T47D (cell line): Measurements from ENCODE around the gene G6PC3.
A peak's percentile ranks its signal among the peaks of the same experiment; 100 is the strongest.

Experiments
- DNase-seq, 2 experiments: peaks; one replicate each; pipeline versions ENCODE4 v3.0.0 to v3.0.0-alpha.2; 2011 to 2012; ENCODE audit warnings: low read depth in 1 of 2, low spot score in 1 of 2
- JUND ChIP-seq: IDR thresholded peaks from 2 replicates; pipeline ENCODE4 v1.6.1; 2012; ENCODE audit warnings: low read depth
- in situ Hi-C: cut with HindIII; loops from 2 replicates; pipeline ENCODE4 v1.10.0; 2016; ENCODE audit warnings: low sequenced_read_pairs, low pct_unique_long_range_greater_than_20kb

Gene G6PC3

GRCh38 chr17:44065668-44066203 lies 4.8 kb upstream of the G6PC3 start:
- in situ Hi-C loops, result no loop called here
- DNase-seq, result no peak
- no peak for TF ChIP-seq JUND

- TF ChIP-seq JUND, result no peak
- peak; percentile 92 to 96 for DNase-seq
- in situ Hi-C loops, result no loop called here
Measured at GRCh38 chr17:44066204-44066930, 4.2 kb upstream of the G6PC3 start, which contains the start of gene LSM12. Gene LSM12, minus strand, starts transcription at chr17:44066671. Its CDS starts 84 bp downstream, at chr17:44066587.

- no peak for TF ChIP-seq JUND
- in situ Hi-C loops, result no loop called here
- DNase-seq, result no peak
Measured at GRCh38 chr17:44067545-44067940, 3.0 kb upstream of the G6PC3 start.

GRCh38 chr17:44069974-44070454 lies 521 bp upstream of the G6PC3 start:
- DNase-seq, result peak in 1 of 2 experiments; percentile 85
- in situ Hi-C loops, result no loop called here

GRCh38 chr17:44071198-44071520 lies 624 bp downstream of the G6PC3 start:
- DNase-seq, result no peak
- TF ChIP-seq JUND, result no peak
- in situ Hi-C loops, result no loop called here

More at GRCh38 chr17:44069974-44070454, 521 bp upstream of the G6PC3 start:
- TF ChIP-seq JUND, result no peak

DNA sequence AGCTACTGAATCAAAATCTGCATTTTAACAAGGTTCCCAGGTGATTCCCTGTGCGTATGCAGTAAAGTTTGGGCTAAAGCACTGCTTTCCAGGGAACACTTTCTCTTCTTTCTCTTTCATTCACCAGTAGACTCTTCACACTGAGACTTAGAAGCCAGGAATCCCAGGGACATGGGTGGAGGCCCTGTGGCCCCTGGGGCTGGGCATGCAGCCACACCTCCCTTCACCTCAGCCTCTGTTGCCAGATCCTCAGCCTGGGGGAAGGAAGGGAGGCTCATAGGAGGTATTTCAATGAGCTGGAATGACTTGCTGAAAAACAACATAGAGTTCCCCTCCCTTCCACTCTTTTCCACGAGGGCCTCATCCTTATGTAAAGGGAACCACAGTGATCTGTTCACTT lies 1.2 kb downstream of the G6PC3 start:
- peak in 1 of 2 experiments; percentile 55 for DNase-seq
- in situ Hi-C loops, result no loop called here
- TF ChIP-seq JUND, result no peak

- no peak for TF ChIP-seq JUND
- in situ Hi-C loops, result no loop called here
- DNase-seq, result no peak
Measured at GRCh38 chr17:44074231-44074910, 3.8 kb downstream of the G6PC3 start.

GRCh38 chr17:44074911-44075285 lies 4.4 kb downstream of the G6PC3 start:
- no peak for TF ChIP-seq JUND
- in situ Hi-C loops, result no loop called here
- no peak for DNase-seq

DNA sequence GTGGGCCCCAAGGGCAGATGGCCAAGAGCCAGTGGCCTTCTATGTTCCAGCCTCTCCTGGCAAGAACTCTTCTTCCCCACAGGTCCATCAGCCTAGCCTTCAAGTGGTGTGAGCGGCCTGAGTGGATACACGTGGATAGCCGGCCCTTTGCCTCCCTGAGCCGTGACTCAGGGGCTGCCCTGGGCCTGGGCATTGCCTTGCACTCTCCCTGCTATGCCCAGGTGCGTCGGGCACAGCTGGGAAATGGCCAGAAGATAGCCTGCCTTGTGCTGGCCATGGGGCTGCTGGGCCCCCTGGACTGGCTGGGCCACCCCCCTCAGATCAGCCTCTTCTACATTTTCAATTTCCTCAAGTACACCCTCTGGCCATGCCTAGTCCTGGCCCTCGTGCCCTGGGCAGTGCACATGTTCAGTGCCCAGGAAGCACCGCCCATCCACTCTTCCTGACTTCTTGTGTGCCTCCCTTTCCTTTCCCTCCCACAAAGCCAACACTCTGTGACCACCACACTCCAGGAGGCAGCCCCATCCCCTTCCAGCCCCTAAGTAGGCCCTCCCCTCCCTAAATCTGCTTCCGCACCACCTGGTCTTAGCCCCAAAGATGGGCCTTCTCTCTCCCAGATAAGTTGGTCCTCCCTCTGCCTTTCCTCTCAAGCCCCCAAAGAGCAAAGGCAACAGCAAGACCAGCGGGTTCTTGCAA lies 5.2 kb downstream of the G6PC3 start:
- DNase-seq, result no peak
- TF ChIP-seq JUND, result no peak
- in situ Hi-C loops, result no loop called here

DNA sequence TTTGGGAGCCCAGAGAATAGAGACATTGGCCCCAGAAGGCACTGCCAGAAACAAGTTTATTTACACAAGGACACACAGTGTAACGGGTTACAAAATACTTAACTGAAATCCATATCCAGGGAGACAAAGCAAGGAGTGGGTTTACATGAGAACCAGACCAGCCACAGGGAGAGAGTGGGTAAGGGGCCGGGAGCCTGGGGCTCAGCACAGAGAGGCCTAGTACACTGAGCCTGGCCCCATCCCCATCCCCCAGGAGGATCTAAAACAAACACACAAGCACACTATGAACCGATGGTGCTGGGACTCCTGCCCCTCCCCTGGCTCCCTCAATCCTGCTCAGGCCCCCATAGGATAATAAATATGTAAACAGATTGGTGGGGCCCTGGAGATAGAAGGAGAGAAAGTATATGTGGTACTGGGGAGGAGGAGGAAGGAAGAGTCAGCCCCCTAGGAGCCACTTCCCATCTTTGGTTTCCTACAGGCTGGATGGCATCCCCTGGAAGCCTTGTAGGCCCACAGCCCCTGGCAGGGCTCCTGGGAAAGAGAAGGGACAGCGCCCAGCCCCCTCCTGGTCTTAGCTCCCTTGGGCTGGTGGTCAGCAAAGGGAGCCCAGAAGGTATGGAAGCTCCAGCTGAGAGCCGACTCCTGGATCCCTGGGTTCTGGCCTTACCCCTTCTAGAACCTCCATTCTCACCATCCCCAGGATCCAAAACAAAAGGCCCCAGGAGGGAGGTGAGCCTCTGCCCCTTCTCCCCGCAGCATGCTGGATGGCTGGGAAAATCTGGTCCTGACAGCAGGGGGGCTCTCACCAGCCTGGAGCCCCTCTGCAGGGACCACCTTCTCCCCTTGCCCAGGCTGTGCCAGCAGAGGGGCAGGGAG lies 6.4 kb downstream of the G6PC3 start:
- TF ChIP-seq JUND, result no peak
- DNase-seq, result no peak
- in situ Hi-C loops, result no loop called here

DNA sequence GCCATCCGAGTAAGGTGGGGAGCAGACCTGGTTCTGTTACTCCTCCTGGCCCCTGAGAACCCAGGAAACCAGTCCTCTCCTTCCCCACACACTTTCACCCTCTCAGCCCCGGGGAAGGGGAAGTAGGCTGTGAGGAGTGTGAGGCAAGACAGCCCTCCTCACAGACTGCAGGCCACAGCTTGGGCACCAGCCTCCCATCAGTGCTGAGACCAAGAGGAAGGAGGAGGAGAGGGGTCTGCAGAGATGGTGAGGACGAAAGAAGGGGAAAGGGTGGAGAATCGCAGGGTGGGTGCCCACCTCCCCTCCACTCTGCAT lies 7.0 kb downstream of the G6PC3 start:
- in situ Hi-C loops, result no loop called here
- no peak for DNase-seq

GRCh38 chr17:44078412-44078811 lies 7.9 kb downstream of the G6PC3 start:
- DNase-seq, result no peak
- in situ Hi-C loops, result no loop called here
- no peak for TF ChIP-seq JUND

More for the DNA sequence above, 7.0 kb downstream of the G6PC3 start:
- TF ChIP-seq JUND, result no peak
